NCI-H524 (cell line): ENCODE results near the gene RPL7A.
A peak's percentile ranks its signal among the peaks of the same experiment; 100 is the strongest.
"Not testable (repeated sequence)": the region's sequence is repeated elsewhere in the genome, so short reads cannot be mapped to it uniquely, and the experiment has no call there.

Experiments
- DNase-seq, 2 experiments: peaks; one replicate each; lab custom pipeline; 2025; lab: John Stamatoyannopoulos, UW

Gene RPL7A

GRCh38 chr9:133368249-133368881 lies 20.3 kb downstream of the RPL7A start:
- peak in 1 of 2 experiments; percentile 57 for DNase-seq

- no peak for DNase-seq
Observed at GRCh38 chr9:133369422-133369821, 21.4 kb downstream of the RPL7A start.

- no peak for DNase-seq
Observed at GRCh38 chr9:133369933-133370332, 21.9 kb downstream of the RPL7A start.

- no peak for DNase-seq
Observed at GRCh38 chr9:133370685-133371084, 22.7 kb downstream of the RPL7A start.

GRCh38 chr9:133371261-133371711 lies 23.3 kb downstream of the RPL7A start:
- DNase-seq, result no peak

- no peak for DNase-seq
Observed at GRCh38 chr9:133372144-133372543, 24.1 kb downstream of the RPL7A start.

- no peak for DNase-seq
Observed at GRCh38 chr9:133374612-133375115, 26.6 kb downstream of the RPL7A start.

GRCh38 chr9:133375116-133375723 lies 27.2 kb downstream of the RPL7A start:
- peak in 1 of 2 experiments; percentile 54 for DNase-seq

GRCh38 chr9:133375724-133376654 lies 28.0 kb downstream of the RPL7A start, which contains the start of the genes STKLD1 and SURF4:
STKLD1 (plus strand) TSS chr9:133376366; CDS start chr9:133376474, 108 bp downstream.
SURF4 (minus strand) TSS chr9:133376060; CDS start chr9:133375969, 91 bp downstream.
- DNase-seq, result peak; percentile 91 to 96

- not testable (repeated sequence) for DNase-seq
Observed at GRCh38 chr9:133377280-133377679, 29.3 kb downstream of the RPL7A start.

- no peak for DNase-seq
Observed at GRCh38 chr9:133377721-133378216, 29.8 kb downstream of the RPL7A start.

GRCh38 chr9:133378408-133378962 lies 30.5 kb downstream of the RPL7A start:
- no peak for DNase-seq

- no peak for DNase-seq
Observed at GRCh38 chr9:133379153-133380086, 31.4 kb downstream of the RPL7A start.

- no peak for DNase-seq
Observed at GRCh38 chr9:133380734-133381133, 32.7 kb downstream of the RPL7A start.

- no peak for DNase-seq
Observed at GRCh38 chr9:133382507-133383141, 34.6 kb downstream of the RPL7A start.

GRCh38 chr9:133383438-133383837 lies 35.4 kb downstream of the RPL7A start:
- DNase-seq, result no peak

- DNase-seq, result no peak
Observed at GRCh38 chr9:133384736-133385321, 36.8 kb downstream of the RPL7A start.

GRCh38 chr9:133385452-133385851 lies 37.4 kb downstream of the RPL7A start:
- no peak for DNase-seq

- DNase-seq, result no peak
Observed at GRCh38 chr9:133386338-133386737, 38.3 kb downstream of the RPL7A start.

GRCh38 chr9:133387680-133388079 lies 39.7 kb downstream of the RPL7A start:
- DNase-seq, result no peak
